ENCODE results near the gene EPX.

DNA sequence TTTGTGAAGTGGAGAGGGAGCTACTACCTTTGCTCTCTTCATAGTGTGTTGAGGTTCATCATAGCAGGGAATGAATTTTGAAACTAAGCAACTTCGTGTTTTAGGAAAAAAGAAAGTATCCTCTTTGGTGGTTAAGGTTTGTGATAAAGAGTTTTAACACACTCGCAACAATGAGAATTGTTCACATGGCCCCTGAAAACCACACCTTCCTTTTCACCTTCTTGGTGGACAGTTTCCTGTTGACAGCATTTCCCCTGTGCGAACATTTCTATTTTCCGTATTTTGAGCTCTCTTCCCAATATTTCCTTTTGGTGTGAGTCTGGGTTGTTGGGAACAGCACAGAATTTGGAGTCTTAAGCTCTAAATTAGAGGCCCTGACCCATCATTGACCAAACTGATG, 21.9 kb upstream of the EPX start:
- no peak for TF ChIP-seq GATA2 (IDR thresholded peaks at IDR 0.05; ENCODE audit: low read depth, low read length)
- no peak for TF ChIP-seq GATA3 (IDR thresholded peaks at IDR 0.05; ENCODE audit: low read depth, low read length)
